ENCODE results near the gene DOCK10.
"Not testable (repeated sequence)": the region's sequence is repeated elsewhere in the genome, so short reads cannot be mapped to it uniquely, and the experiment has no call there.

Gene DOCK10

GRCh38 chr2:225041851-225042799, at the start of gene DOCK10:
TSS of gene DOCK10 (minus strand) at chr2:225042468. CDS start at chr2:225042374, 94 bp downstream.
- no peak for DNase-seq

- no peak for DNase-seq
Measured at GRCh38 chr2:225091336-225091735, 49.1 kb upstream of the DOCK10 start.

- no peak for DNase-seq
Measured at GRCh38 chr2:225090746-225091145, 48.5 kb upstream of the DOCK10 start.

- DNase-seq: no peak
Measured at GRCh38 chr2:225086915-225087314, 44.6 kb upstream of the DOCK10 start.

- no peak for DNase-seq
Measured at GRCh38 chr2:225086439-225086838, 44.2 kb upstream of the DOCK10 start.

GRCh38 chr2:225083276-225083675, 41.0 kb upstream of the DOCK10 start:
- no peak for DNase-seq

GRCh38 chr2:225076125-225076524, 33.9 kb upstream of the DOCK10 start:
- DNase-seq: no peak

- no peak for DNase-seq
Measured at GRCh38 chr2:225074919-225075681, 32.8 kb upstream of the DOCK10 start.

- DNase-seq: no peak
Measured at GRCh38 chr2:225074366-225074765, 32.1 kb upstream of the DOCK10 start.

GRCh38 chr2:225073198-225073597, 30.9 kb upstream of the DOCK10 start:
- DNase-seq: no peak

GRCh38 chr2:225072444-225072843, 30.2 kb upstream of the DOCK10 start:
- DNase-seq: no peak

- no peak for DNase-seq
Measured at GRCh38 chr2:225070811-225071210, 28.5 kb upstream of the DOCK10 start.

GRCh38 chr2:225069966-225070365, 27.7 kb upstream of the DOCK10 start:
- no peak for DNase-seq

GRCh38 chr2:225069477-225069876, 27.2 kb upstream of the DOCK10 start:
- DNase-seq: no peak

GRCh38 chr2:225065882-225066281, 23.6 kb upstream of the DOCK10 start:
- no peak for DNase-seq

GRCh38 chr2:225064928-225065327, 22.7 kb upstream of the DOCK10 start:
- no peak for DNase-seq

GRCh38 chr2:225064362-225064761, 22.1 kb upstream of the DOCK10 start:
- no peak for DNase-seq

- DNase-seq: no peak
Measured at GRCh38 chr2:225056330-225057073, 14.2 kb upstream of the DOCK10 start.

GRCh38 chr2:225055714-225056113, 13.4 kb upstream of the DOCK10 start:
- DNase-seq: no peak

GRCh38 chr2:225052703-225053102, 10.4 kb upstream of the DOCK10 start:
- no peak for DNase-seq

- DNase-seq: not testable (repeated sequence)
Measured at GRCh38 chr2:225047502-225047901, 5.2 kb upstream of the DOCK10 start.

- no peak for DNase-seq
Measured at GRCh38 chr2:225042800-225043167, 516 bp upstream of the DOCK10 start.

GRCh38 chr2:225041207-225041850, 939 bp downstream of the DOCK10 start:
- DNase-seq: no peak
